H9 (cell line): ENCODE data around the gene VANGL2. TPM values are rescaled to one million over a fixed set of nuclear protein-coding genes. Genes with fewer than 3 reads are reported as not detected.

ENCODE experiments used
- DNase-seq: peaks from one replicate; pipeline ENCODE4 v3.0.0-alpha.2; 2017
- H2AFZ ChIP-seq: one replicate; pipeline ENCODE4 v1.6.1; 2013; ENCODE audit warnings: mild to moderate bottlenecking, low read length, control low read depth, moderate library complexity
- H2AK5ac ChIP-seq: 2 replicates; pipeline ENCODE4 v1.6.1; 2013; ENCODE audit warnings: low read length, control low read depth, mixed read lengths; ENCODE audit not compliant: insufficient read length
- H2BK120ac ChIP-seq: one replicate; pipeline ENCODE4 v1.6.1; 2013; ENCODE audit warnings: low read depth, mild to moderate bottlenecking, low read length, control low read depth, inconsistent platforms; ENCODE audit not compliant: poor library complexity, severe bottlenecking
- H2BK12ac ChIP-seq: 2 replicates; pipeline ENCODE4 v1.6.1; 2013; ENCODE audit warnings: low read length, control low read depth, mixed read lengths, low read depth; ENCODE audit not compliant: insufficient read length
- H2BK15ac ChIP-seq: 2 replicates; pipeline ENCODE4 v1.6.1; 2013; ENCODE audit warnings: low read depth, low read length, control low read depth
- H2BK20ac ChIP-seq: one replicate; pipeline ENCODE4 v1.6.1; 2013; ENCODE audit warnings: low read depth, mild to moderate bottlenecking, low read length, control low read depth, inconsistent platforms; ENCODE audit not compliant: poor library complexity, severe bottlenecking
- H2BK5ac ChIP-seq: 2 replicates; pipeline ENCODE4 v1.6.1; 2013; ENCODE audit warnings: low read length, control low read depth, mixed read lengths; ENCODE audit not compliant: insufficient read length
- H3K14ac ChIP-seq: 2 replicates; pipeline ENCODE4 v1.6.1; 2013; ENCODE audit warnings: low read length, control low read depth; ENCODE audit not compliant: insufficient read depth
- H3K18ac ChIP-seq: 2 replicates; pipeline ENCODE4 v1.6.1; 2013; ENCODE audit warnings: low read depth, mild to moderate bottlenecking, mixed read lengths, low read length, control low read depth; ENCODE audit not compliant: insufficient read length
- H3K23ac ChIP-seq: 2 replicates; pipeline ENCODE4 v1.6.1; 2013; ENCODE audit warnings: low read length, control low read depth, mixed read lengths, low read depth; ENCODE audit not compliant: insufficient read length
- H3K23me2 ChIP-seq: 2 replicates; pipeline ENCODE4 v1.6.1; 2013; ENCODE audit warnings: low read depth, mild to moderate bottlenecking, mixed read lengths, low read length, control low read depth; ENCODE audit not compliant: insufficient read length, poor library complexity, severe bottlenecking
- H3K27ac ChIP-seq: 2 replicates; pipeline ENCODE4 v1.5.1; 2013; ENCODE audit warnings: low read length, control low read depth, mixed read lengths, low read depth; ENCODE audit not compliant: insufficient read length
- H3K27me3 ChIP-seq: 2 replicates; pipeline ENCODE4 v1.6.1; 2013; ENCODE audit warnings: low read length, control low read depth, inconsistent platforms; ENCODE audit not compliant: insufficient read depth
- H3K4ac ChIP-seq: 2 replicates; pipeline ENCODE4 v1.6.1; 2013; ENCODE audit warnings: low read depth, mild to moderate bottlenecking, control low read depth, inconsistent platforms, low read length, moderate library complexity
- H3K4me1 ChIP-seq: 2 replicates; pipeline ENCODE4 v1.6.1; 2013; ENCODE audit warnings: low read length, control low read depth, inconsistent platforms; ENCODE audit not compliant: insufficient read depth
- H3K4me2 ChIP-seq: 2 replicates; pipeline ENCODE4 v1.6.1; 2013; ENCODE audit warnings: low read length, control low read depth, mixed read lengths; ENCODE audit not compliant: insufficient read length, insufficient read depth
- H3K56ac ChIP-seq: 2 replicates; pipeline ENCODE4 v1.6.1; 2013; ENCODE audit warnings: low read depth, mild to moderate bottlenecking, mixed read lengths, low read length, control low read depth; ENCODE audit not compliant: insufficient read length
- H3K79me1 ChIP-seq: 2 replicates; pipeline ENCODE4 v1.6.1; 2013; ENCODE audit warnings: low read depth, mild to moderate bottlenecking, moderate library complexity, low read length, control low read depth, inconsistent platforms; ENCODE audit not compliant: insufficient read depth, poor library complexity, severe bottlenecking
- H3K79me2 ChIP-seq: 2 replicates; pipeline ENCODE4 v1.6.1; 2013; ENCODE audit warnings: low read length, control low read depth, inconsistent platforms; ENCODE audit not compliant: insufficient read depth
- H3K9ac ChIP-seq: 2 replicates; pipeline ENCODE4 v1.6.1; 2013; ENCODE audit warnings: low read length, control low read depth, mixed read lengths; ENCODE audit not compliant: insufficient read length; ENCODE audit errors: extremely low read depth
- H3K9me3 ChIP-seq: one replicate; pipeline ENCODE4 v1.6.1; 2013; ENCODE audit warnings: low read depth, low read length, inconsistent platforms; ENCODE audit not compliant: control insufficient read depth
- H3T11ph ChIP-seq: one replicate; pipeline ENCODE4 v1.6.1; 2013; ENCODE audit warnings: mild to moderate bottlenecking, low read length, control low read depth, inconsistent platforms
- H4K20me1 ChIP-seq: one replicate; pipeline ENCODE4 v1.6.1; 2013; ENCODE audit not compliant: control insufficient read depth, insufficient read length, insufficient read depth
- H4K5ac ChIP-seq: 2 replicates; pipeline ENCODE4 v1.6.1; 2013; ENCODE audit warnings: low read depth, mild to moderate bottlenecking, mixed read lengths, low read length, control low read depth; ENCODE audit not compliant: insufficient read length
- H4K8ac ChIP-seq: replicated peaks from 2 replicates; pipeline ENCODE4 v1.6.1; 2013; ENCODE audit warnings: low read length, control low read depth, mixed read lengths, low read depth; ENCODE audit not compliant: insufficient read length
- H4K91ac ChIP-seq: 2 replicates; pipeline ENCODE4 v1.6.1; 2013; ENCODE audit warnings: low read depth, mild to moderate bottlenecking, moderate library complexity, mixed read lengths, low read length, control low read depth; ENCODE audit not compliant: insufficient read length
- H3K27ac Mint-ChIP-seq, 3 experiments: 2 replicates in 2 of 3; 3 replicates in 1 of 3; pipeline ENCODE4 v1.8.0; 2020 to 2021; ENCODE audit warnings: mixed read lengths in 3 of 3, mild to moderate bottlenecking in 1 of 3, moderate library complexity in 1 of 3
- H3K27me3 Mint-ChIP-seq: 2 replicates; pipeline ENCODE4 v1.8.0; 2021; ENCODE audit warnings: low read depth, mild to moderate bottlenecking, moderate library complexity, mixed read lengths
- H3K36me3 Mint-ChIP-seq, 3 experiments: 2 replicates in 2 of 3; 3 replicates in 1 of 3; pipeline ENCODE4 v1.8.0; 2020 to 2021; ENCODE audit warnings: low read depth in 3 of 3, mixed read lengths in 3 of 3; ENCODE audit not compliant: insufficient read depth in 1 of 3
- H3K4me1 Mint-ChIP-seq, 2 experiments: 2 replicates each; pipeline ENCODE4 v1.8.0; 2020; ENCODE audit warnings: mixed read lengths in 2 of 2
- H3K4me3 Mint-ChIP-seq, 2 experiments: 2 replicates in 1 of 2; 3 replicates in 1 of 2; pipeline ENCODE4 v1.8.0; 2020 to 2021; ENCODE audit warnings: mild to moderate bottlenecking in 2 of 2, mixed read lengths in 2 of 2, moderate library complexity in 1 of 2
- H3K9me3 Mint-ChIP-seq, 2 experiments: 2 replicates in 1 of 2; 3 replicates in 1 of 2; pipeline ENCODE4 v1.8.0; 2020; ENCODE audit warnings: mild to moderate bottlenecking in 2 of 2, mixed read lengths in 2 of 2, moderate library complexity in 1 of 2
- CTCF ChIP-seq: fragments of 200-600 bp; sonication (generic); conservative IDR thresholded peaks from 3 replicates; pipeline ENCODE4 v1.8.0; 2021; ENCODE audit warnings: antibody characterized with exemption, mild to moderate bottlenecking
- WGBS: extraction: QIAGEN DNeasy Blood & Tissue Kit; methylation state at CpG from one replicate; pipeline ENCODE4 v1.1.7; 2013; ENCODE audit warnings: missing lambda C conversion rate, low lambda C conversion rate, mixed read lengths; ENCODE audit not compliant: insufficient read length; ENCODE audit errors: extremely low coverage; 5-methylcytosine and 5-hydroxymethylcytosine counted together
- total RNA-seq: library from RNA; stranded (reverse); gene quantifications from 2 replicates; pipeline ENCODE4 v1.2.1, GENCODE V29; 2021

VANGL2 gene
- total RNA-seq, 1 experiment from 2014 or later, result 58.5 TPM

- Mint-ChIP-seq H3K4me3 (no peak overlapping the region), H3K4me1 (peaks cover 0 to 3% of the 10 kb centered on the region in 2 experiments; a peak in 2 of 4 replicates), H3K36me3 (peaks cover 47 to 97% (median 95%) of the 10 kb centered on the region in 3 experiments), H3K27me3 (no peaks in the 10 kb centered on the region), H3K9me3 (no peaks in the 10 kb centered on the region), H3K27ac (peak overlapping the region in 1 of 3 experiments; percentile 56; a peak in 2 of 7 replicates)
- H2AFZ ChIP-seq, result no peak overlapping the region
- H3K23me2 ChIP-seq, result no peaks in the 10 kb centered on the region
- no peak overlapping the region for H2BK12ac ChIP-seq
- no CpG with 5 or more reads among the region's 5 CpGs for WGBS
- DNase-seq, result no peak
- peaks cover 2% of the 10 kb centered on the region for H4K20me1 ChIP-seq
- no peak overlapping the region for H3K23ac ChIP-seq
- no peak overlapping the region for H2BK15ac ChIP-seq
- H2AK5ac ChIP-seq, result no peak overlapping the region
- no peak overlapping the region for H2BK20ac ChIP-seq
- H3K14ac ChIP-seq, result no peak overlapping the region
- H3K18ac ChIP-seq, result no peak overlapping the region
- H4K5ac ChIP-seq, result no peak overlapping the region
- H3K9ac ChIP-seq, result no peak overlapping the region
- H3K27ac ChIP-seq, result no peak overlapping the region
- H3K27me3 ChIP-seq, result no peaks in the 10 kb centered on the region
- H3K4me1 ChIP-seq, result no peaks in the 10 kb centered on the region
- no peak overlapping the region for H3K4me2 ChIP-seq
- H3K79me1 ChIP-seq, result no peaks in the 10 kb centered on the region
- no peak overlapping the region for H4K8ac ChIP-seq
- H3K79me2 ChIP-seq, result no peaks in the 10 kb centered on the region
- no peak overlapping the region for H4K91ac ChIP-seq
- H2BK120ac ChIP-seq, result no peak overlapping the region
- peak; percentile 85 for TF ChIP-seq CTCF
- H2BK5ac ChIP-seq, result no peak overlapping the region
- no peaks in the 10 kb centered on the region for H3K9me3 ChIP-seq
- no peak overlapping the region for H3K4ac ChIP-seq
- H3K56ac ChIP-seq, result no peak overlapping the region
- no peak overlapping the region for H3T11ph ChIP-seq
These were observed 45.9 kb upstream of the VANGL2 start for GRCh38 chr1:160354388-160354985.
